ENCODE data around the gene PSD4. TPM values are rescaled to one million over a fixed set of nuclear protein-coding genes. Genes with fewer than 3 reads are reported as not detected.

PSD4 gene
- total and polyA plus RNA-seq, 10 of the 15 experiments (the other 5 are each of a cell fraction or from before 2014, with no cell fraction given) = 0.68 to 114 (median 35.1) TPM

GRCh38 chr2:113173542-113174375 is at the start of gene PSD4 (continued):
- TF ChIP-seq MYC (IDR thresholded peaks at IDR 0.05; ENCODE audit: insufficient read depth, insufficient read length, insufficient replicate concordance, low read length, severe bottlenecking) (peak; percentile 55), RB1 (IDR thresholded peaks at IDR 0.05; ENCODE audit: borderline replicate concordance) (no peak), NR2C2 (IDR thresholded peaks at IDR 0.05; ENCODE audit: borderline replicate concordance, control insufficient read depth, insufficient read length, low read depth) (no peak), JUND (IDR thresholded peaks at IDR 0.05; ENCODE audit: low read depth, low read length) (no peak), ZBTB4 (CRISPR knock-in tag; IDR thresholded peaks at IDR 0.05) (no peak), SMAD5 (IDR thresholded peaks at IDR 0.05; ENCODE audit: low read depth) (peak; percentile 86), RAD51 (IDR thresholded peaks at IDR 0.05) (no peak), SUZ12 (IDR thresholded peaks at IDR 0.05; ENCODE audit: unreplicated experiment) (no peak), HDAC2 (IDR thresholded peaks at IDR 0.05) (no peak), IKZF2 (IDR thresholded peaks at IDR 0.05) (peak; percentile 90), HCFC1 (IDR thresholded peaks at IDR 0.05; ENCODE audit: low read length) (no peak; the same call in 1 of the 2 replicates), ZNF687 (IDR thresholded peaks at IDR 0.05) (peak; percentile 90), PAX8 (IDR thresholded peaks at IDR 0.05) (no peak), CEBPB (IDR thresholded peaks at IDR 0.05; ENCODE audit: borderline replicate concordance in 1 of 2, low read depth in 2 of 2, low read length in 2 of 2) (no peak), TAF1 (IDR thresholded peaks at IDR 0.05; ENCODE audit: borderline replicate concordance, low read depth, low read length) (peak; percentile 82), TCF3 (IDR thresholded peaks at IDR 0.05; ENCODE audit: borderline replicate concordance, insufficient read depth, low read depth, low read length) (0 out of 2 replicates have a peak, but pooled peaks have one; percentile 12), STAT3 (IDR thresholded peaks at IDR 0.05; ENCODE audit: low read depth, low read length) (0 out of 2 replicates have a peak, but pooled peaks have one; percentile 27), IRF4 (IDR thresholded peaks at IDR 0.05; ENCODE audit: low read depth, low read length) (no peak), NFIC (IDR thresholded peaks at IDR 0.05; ENCODE audit: low read depth, low read length) (no peak), SIN3A (IDR thresholded peaks at IDR 0.05; ENCODE audit: low read depth, low read length) (no peak), E2F4 (IDR thresholded peaks at IDR 0.05; ENCODE audit: low read depth, low read length) (no peak), RAD21 (IDR thresholded peaks at IDR 0.05; ENCODE audit: insufficient read depth, low read depth, low read length) (no peak), RFX5 (IDR thresholded peaks at IDR 0.05; ENCODE audit: low read depth, low read length) (no peak)

All from GM12878 (cell line).